Fibroblast of lung (primary cell): ENCODE measurements around the gene RAB17. TPM values are rescaled to one million over a fixed set of nuclear protein-coding genes. Genes with fewer than 3 reads are reported as not detected.
A peak's percentile ranks its signal among the peaks of the same experiment; 100 is the strongest.

Source experiments
- DNase-seq, 2 donors: peaks; one replicate each; pipeline versions ENCODE4 v3.0.0 to v3.0.0-alpha.2; 2010; ENCODE audit warnings: low read depth in 2 of 2
- H2AFZ ChIP-seq: 2 replicates; pipeline ENCODE4 v1.5.1; 2012; ENCODE audit warnings: low read length, control low read depth, inconsistent platforms
- H3K27ac ChIP-seq: 2 replicates; pipeline ENCODE4 v1.5.1; 2011; ENCODE audit warnings: low read length, control low read depth; ENCODE audit not compliant: insufficient read depth
- H3K27me3 ChIP-seq: 2 replicates; pipeline ENCODE4 v1.5.1; 2011; ENCODE audit warnings: mild to moderate bottlenecking, low read length; ENCODE audit not compliant: control insufficient read depth, insufficient read depth
- H3K36me3 ChIP-seq: 2 replicates; pipeline ENCODE4 v1.5.1; 2011; ENCODE audit warnings: low read length; ENCODE audit not compliant: control insufficient read depth, insufficient read depth
- H3K4me1 ChIP-seq: 2 replicates; pipeline ENCODE4 v1.5.1; 2011; ENCODE audit warnings: low read length; ENCODE audit not compliant: control insufficient read depth, insufficient read depth; ENCODE audit errors: extremely low read depth
- H3K4me2 ChIP-seq: 2 replicates; pipeline ENCODE4 v1.5.1; 2011; ENCODE audit warnings: low read length, control low read depth; ENCODE audit not compliant: insufficient read depth; ENCODE audit errors: extremely low read depth
- H3K4me3 ChIP-seq, 4 experiments: fragments of 200-600 bp in 1 of 4; sonication (generic) in 1 of 4; replicated peaks in 1 of 4; 2 replicates each; pipeline ENCODE4 v1.5.1; 2011 to 2016; ENCODE audit warnings: low read length in 4 of 4, low read depth in 3 of 4, mild to moderate bottlenecking in 3 of 4, control low read depth in 2 of 4, inconsistent platforms in 1 of 4, mixed read lengths in 1 of 4; ENCODE audit not compliant: insufficient read depth in 1 of 4; ENCODE audit errors: control extremely low read depth in 1 of 4
- H3K79me2 ChIP-seq: 2 replicates; pipeline ENCODE4 v1.5.1; 2012; ENCODE audit warnings: mild to moderate bottlenecking, low read length, inconsistent platforms; ENCODE audit not compliant: control insufficient read depth, insufficient read depth
- H3K9ac ChIP-seq: 2 replicates; pipeline ENCODE4 v1.5.1; 2011; ENCODE audit warnings: mild to moderate bottlenecking, low read length, control low read depth; ENCODE audit not compliant: insufficient read depth
- H3K9me3 ChIP-seq: 2 replicates; pipeline ENCODE4 v1.5.1; 2012; ENCODE audit warnings: low read depth, low read length; ENCODE audit not compliant: control insufficient read depth, insufficient read depth
- H4K20me1 ChIP-seq: 2 replicates; pipeline ENCODE4 v1.5.1; 2011; ENCODE audit warnings: low read length; ENCODE audit not compliant: control insufficient read depth, insufficient read depth; ENCODE audit errors: extremely low read depth
- EZH2 ChIP-seq: IDR thresholded peaks from 2 replicates; pipeline ENCODE4 v1.5.1; 2012; ENCODE audit warnings: low read length, control low read depth, mild to moderate bottlenecking; ENCODE audit errors: missing control alignments
- polyA plus RNA-seq, 2 donors: library from polyadenylated mRNA; depleted of rRNA in 1 of 2; stranded (reverse) in 1 of 2; unstranded in 1 of 2; fragments of >200 nt; gene quantifications; 2 replicates each; pipeline ENCODE4 v1.2.1, GENCODE V29; 2011 to 2012; ENCODE audit warnings: missing spikeins in 1 of 2
- total RNA-seq: library from RNA; depleted of rRNA; stranded (reverse); fragments of >200 nt; gene quantifications from 2 replicates; pipeline ENCODE4 v1.2.1, GENCODE V29; 2014
- TF ChIP-seq, protein P1 (sequence below), 2 donors: IDR thresholded peaks in 1 of 2; conservative IDR thresholded peaks in 1 of 2; 1 replicate in 1 of 2; 2 replicates in 1 of 2; pipeline ENCODE4 v1.5.1; 2011 to 2012; ENCODE audit warnings: low read length in 2 of 2, control low read depth in 1 of 2, inconsistent platforms in 1 of 2, low read depth in 1 of 2, mild to moderate bottlenecking in 1 of 2

Gene RAB17
- total and polyA plus RNA-seq, 2 donors (not counting 1 experiment from before 2014, with no cell fraction given), result 0.17 to 0.22 TPM

DNA sequence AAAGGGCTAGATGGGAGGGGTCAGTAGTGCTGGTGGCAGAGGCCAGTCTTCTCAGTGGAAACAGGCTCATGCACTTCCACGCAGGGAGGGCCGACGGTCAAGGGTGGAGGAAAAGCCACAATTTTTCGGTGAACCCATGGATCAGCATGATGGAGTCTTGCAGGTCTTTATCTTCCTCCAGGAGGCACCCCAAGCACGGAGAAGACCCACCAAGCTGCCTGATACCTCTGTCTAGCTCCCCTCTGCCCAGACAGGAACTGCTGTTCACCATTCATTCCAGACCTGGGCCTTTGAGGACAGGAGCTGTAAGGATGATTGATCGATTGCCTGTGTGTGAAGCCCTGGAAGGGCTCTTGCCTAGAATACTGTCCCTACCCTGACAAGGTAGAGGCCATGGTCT, 34.0 kb upstream of the RAB17 start:
- Histone ChIP-seq H3K4me3 (no peak overlapping the region), H3K4me1 (no peaks in the 10 kb centered on the region), H3K9ac (no peak overlapping the region), H3K79me2 (no peaks in the 10 kb centered on the region), H3K9me3 (no peaks in the 10 kb centered on the region), H2AFZ (no peak overlapping the region), H3K4me2 (no peak overlapping the region), H4K20me1 (no peaks in the 10 kb centered on the region), H3K36me3 (no peaks in the 10 kb centered on the region), H3K27me3 (peaks cover 2% of the 10 kb centered on the region), H3K27ac (no peak overlapping the region)
- TF ChIP-seq, protein P1, sequence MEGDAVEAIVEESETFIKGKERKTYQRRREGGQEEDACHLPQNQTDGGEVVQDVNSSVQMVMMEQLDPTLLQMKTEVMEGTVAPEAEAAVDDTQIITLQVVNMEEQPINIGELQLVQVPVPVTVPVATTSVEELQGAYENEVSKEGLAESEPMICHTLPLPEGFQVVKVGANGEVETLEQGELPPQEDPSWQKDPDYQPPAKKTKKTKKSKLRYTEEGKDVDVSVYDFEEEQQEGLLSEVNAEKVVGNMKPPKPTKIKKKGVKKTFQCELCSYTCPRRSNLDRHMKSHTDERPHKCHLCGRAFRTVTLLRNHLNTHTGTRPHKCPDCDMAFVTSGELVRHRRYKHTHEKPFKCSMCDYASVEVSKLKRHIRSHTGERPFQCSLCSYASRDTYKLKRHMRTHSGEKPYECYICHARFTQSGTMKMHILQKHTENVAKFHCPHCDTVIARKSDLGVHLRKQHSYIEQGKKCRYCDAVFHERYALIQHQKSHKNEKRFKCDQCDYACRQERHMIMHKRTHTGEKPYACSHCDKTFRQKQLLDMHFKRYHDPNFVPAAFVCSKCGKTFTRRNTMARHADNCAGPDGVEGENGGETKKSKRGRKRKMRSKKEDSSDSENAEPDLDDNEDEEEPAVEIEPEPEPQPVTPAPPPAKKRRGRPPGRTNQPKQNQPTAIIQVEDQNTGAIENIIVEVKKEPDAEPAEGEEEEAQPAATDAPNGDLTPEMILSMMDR (conservative IDR thresholded peaks at IDR 0.05 in 1 of 2, IDR thresholded peaks at IDR 0.05 in 1 of 2; ENCODE audit: low read depth in 1 of 2, low read length in 2 of 2), result no peak
- no peak for TF ChIP-seq EZH2
- no peak for DNase-seq

DNA sequence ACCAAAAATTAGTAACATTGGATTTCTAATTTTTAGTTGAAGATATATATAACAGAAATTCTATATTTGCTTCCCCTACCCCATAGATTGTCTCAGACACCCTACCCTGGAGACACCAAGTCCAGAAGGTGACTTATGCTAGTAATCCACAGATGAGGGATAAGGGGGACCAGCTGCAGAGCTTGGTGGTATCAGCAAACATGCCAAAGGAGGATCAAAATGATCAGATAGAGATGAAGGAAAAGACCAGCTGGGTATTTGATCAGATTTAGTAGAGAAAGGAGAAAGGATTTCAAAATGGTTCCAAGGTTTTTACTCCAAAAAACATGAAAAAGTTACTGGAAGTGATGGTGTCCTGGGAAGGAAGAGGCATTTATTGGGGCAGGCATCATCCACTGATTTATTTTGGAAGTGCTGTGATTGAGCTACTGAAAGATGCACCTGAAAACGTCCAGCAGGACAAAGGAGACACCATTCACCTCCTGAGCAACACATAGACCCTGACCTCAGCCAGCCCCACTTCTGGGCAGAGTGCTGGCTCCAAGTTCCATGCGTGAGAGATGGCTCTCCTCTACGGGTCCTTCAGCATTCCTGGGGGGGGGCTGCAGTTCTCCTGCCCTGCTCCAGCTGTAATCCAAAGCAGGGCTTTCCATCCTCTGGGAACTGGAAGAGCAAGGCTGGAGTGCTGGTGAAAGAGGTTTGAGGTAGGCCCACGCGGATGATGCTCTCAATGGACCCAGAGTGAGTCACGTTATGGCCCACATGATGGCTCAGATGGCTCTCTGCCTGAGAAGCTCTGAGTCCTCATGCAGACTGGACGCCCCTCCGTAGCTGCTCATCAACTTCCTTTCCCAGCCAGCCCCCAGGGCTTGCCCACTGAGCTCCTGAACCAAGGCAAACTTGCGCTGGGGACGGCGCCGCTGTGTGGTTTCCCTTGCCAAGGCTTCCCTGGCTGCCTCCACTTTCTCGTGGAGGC, 33.2 kb upstream of the RAB17 start:
- DNase-seq, result peak in 1 of 2 donors; percentile 37
- no peak overlapping the region for H2AFZ ChIP-seq
- H3K9me3 ChIP-seq, result no peaks in the 10 kb centered on the region
- H3K36me3 ChIP-seq, result no peaks in the 10 kb centered on the region
- H4K20me1 ChIP-seq, result no peaks in the 10 kb centered on the region
- H3K4me3 ChIP-seq, result no peak overlapping the region
- H3K27ac ChIP-seq, result no peak overlapping the region
- peaks cover 2% of the 10 kb centered on the region for H3K27me3 ChIP-seq
- no peak overlapping the region for H3K4me2 ChIP-seq
- no peaks in the 10 kb centered on the region for H3K4me1 ChIP-seq
- TF ChIP-seq EZH2, result no peak
- TF ChIP-seq, protein P1 (conservative IDR thresholded peaks at IDR 0.05 in 1 of 2, IDR thresholded peaks at IDR 0.05 in 1 of 2; ENCODE audit: low read depth in 1 of 2, low read length in 2 of 2), result no peak
- no peak overlapping the region for H3K9ac ChIP-seq
- H3K79me2 ChIP-seq, result no peaks in the 10 kb centered on the region

DNA sequence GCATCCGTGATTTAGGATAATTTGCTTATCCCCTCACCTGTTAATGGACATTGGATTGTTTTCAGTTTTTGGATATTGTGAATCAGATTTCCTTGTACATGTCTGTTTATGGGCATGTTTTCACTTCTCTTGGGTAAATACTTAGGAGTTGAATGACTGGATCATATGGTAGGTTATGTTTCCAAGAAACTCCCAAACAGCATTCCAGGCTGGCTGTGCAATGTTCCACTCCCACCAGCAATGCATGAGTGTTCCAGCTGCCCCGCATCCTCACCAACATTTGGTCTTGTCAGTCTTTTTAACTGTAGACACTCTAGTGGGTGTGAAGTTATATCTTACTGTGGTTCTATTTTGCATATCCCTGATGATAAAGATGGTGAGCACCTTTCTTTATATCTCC, 27.9 kb upstream of the RAB17 start:
- no peak overlapping the region for H2AFZ ChIP-seq
- no peaks in the 10 kb centered on the region for H4K20me1 ChIP-seq
- no peaks in the 10 kb centered on the region for H3K79me2 ChIP-seq
- no peaks in the 10 kb centered on the region for H3K36me3 ChIP-seq
- H3K27ac ChIP-seq, result no peak overlapping the region
- no peaks in the 10 kb centered on the region for H3K9me3 ChIP-seq
- peaks cover 21% of the 10 kb centered on the region for H3K4me1 ChIP-seq
- no peak overlapping the region for H3K9ac ChIP-seq
- DNase-seq, result peak; percentile 76 to 80
- H3K27me3 ChIP-seq, result no peaks in the 10 kb centered on the region
- TF ChIP-seq, protein P1 (conservative IDR thresholded peaks at IDR 0.05 in 1 of 2, IDR thresholded peaks at IDR 0.05 in 1 of 2; ENCODE audit: low read depth in 1 of 2, low read length in 2 of 2), result no peak
- no peak for TF ChIP-seq EZH2
- no peak overlapping the region for H3K4me3 ChIP-seq
- no peak overlapping the region for H3K4me2 ChIP-seq
